Measurements from ENCODE around the gene HTR1A.

DNA sequence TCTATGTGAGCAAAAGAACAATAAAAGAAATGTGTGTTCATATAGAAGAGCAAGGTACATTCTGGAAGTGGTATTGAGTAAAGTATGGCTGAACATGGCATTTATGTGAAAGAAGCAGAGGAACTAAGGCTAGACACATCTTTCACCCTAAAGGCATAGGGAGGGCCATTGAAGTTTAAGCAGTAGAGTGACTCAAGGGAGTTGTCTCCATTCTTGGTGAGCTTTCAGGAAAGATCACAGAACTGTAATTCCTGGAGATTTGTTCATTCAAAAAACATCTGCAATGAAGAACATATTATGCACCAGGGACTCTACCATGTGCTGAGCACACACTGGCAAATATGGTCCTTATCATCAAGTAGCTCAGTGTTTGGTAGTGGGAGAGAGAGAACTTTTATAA, 24.8 kb upstream of the HTR1A start:
- TF ChIP-seq, protein P1, sequence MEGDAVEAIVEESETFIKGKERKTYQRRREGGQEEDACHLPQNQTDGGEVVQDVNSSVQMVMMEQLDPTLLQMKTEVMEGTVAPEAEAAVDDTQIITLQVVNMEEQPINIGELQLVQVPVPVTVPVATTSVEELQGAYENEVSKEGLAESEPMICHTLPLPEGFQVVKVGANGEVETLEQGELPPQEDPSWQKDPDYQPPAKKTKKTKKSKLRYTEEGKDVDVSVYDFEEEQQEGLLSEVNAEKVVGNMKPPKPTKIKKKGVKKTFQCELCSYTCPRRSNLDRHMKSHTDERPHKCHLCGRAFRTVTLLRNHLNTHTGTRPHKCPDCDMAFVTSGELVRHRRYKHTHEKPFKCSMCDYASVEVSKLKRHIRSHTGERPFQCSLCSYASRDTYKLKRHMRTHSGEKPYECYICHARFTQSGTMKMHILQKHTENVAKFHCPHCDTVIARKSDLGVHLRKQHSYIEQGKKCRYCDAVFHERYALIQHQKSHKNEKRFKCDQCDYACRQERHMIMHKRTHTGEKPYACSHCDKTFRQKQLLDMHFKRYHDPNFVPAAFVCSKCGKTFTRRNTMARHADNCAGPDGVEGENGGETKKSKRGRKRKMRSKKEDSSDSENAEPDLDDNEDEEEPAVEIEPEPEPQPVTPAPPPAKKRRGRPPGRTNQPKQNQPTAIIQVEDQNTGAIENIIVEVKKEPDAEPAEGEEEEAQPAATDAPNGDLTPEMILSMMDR (IDR thresholded peaks at IDR 0.05) = no peak
- TF ChIP-seq POLR2A (IDR thresholded peaks at IDR 0.05) = no peak
